GM06990 (cell line): ENCODE measurements around the gene HLA-C.
"Not testable (repeated sequence)": the region's sequence is repeated elsewhere in the genome, so short reads cannot be mapped to it uniquely, and the experiment has no call there.

Source experiments
- DNase-seq: peaks from one replicate; pipeline ENCODE4 v3.0.0-alpha.2; 2011; ENCODE audit not compliant: insufficient read length; ENCODE audit errors: extremely low read depth
- H3K27me3 ChIP-seq: replicated peaks from 2 replicates; pipeline ENCODE4 v1.6.0; 2011; ENCODE audit warnings: low read length; ENCODE audit not compliant: control insufficient read depth, insufficient read depth
- H3K36me3 ChIP-seq: 2 replicates; pipeline ENCODE4 v1.5.1; 2011; ENCODE audit warnings: low read length; ENCODE audit not compliant: control insufficient read depth, insufficient read depth
- H3K4me3 ChIP-seq: replicated peaks from 2 replicates; pipeline ENCODE4 v1.5.1; 2011; ENCODE audit warnings: low read depth, mild to moderate bottlenecking, control low read depth, low read length
- CTCF ChIP-seq: IDR thresholded peaks from 2 replicates; pipeline ENCODE4 v1.5.1; 2011; ENCODE audit warnings: low read length, control low read depth, mild to moderate bottlenecking, inconsistent platforms; ENCODE audit not compliant: insufficient read depth, poor library complexity, severe bottlenecking

Gene HLA-C

GRCh38 chr6:31268836-31269235, 3.1 kb downstream of the HLA-C start:
- no peak overlapping the region; the same call in 1 of the 2 replicates for H3K4me3 ChIP-seq
- DNase-seq: no peak
- H3K36me3 ChIP-seq: peaks cover 24% of the 10 kb centered on the region
- H3K27me3 ChIP-seq: no peaks in the 10 kb centered on the region
- TF ChIP-seq CTCF: no peak

GRCh38 chr6:31268369-31268765, 3.5 kb downstream of the HLA-C start:
- no peak for DNase-seq
- TF ChIP-seq CTCF: no peak

GRCh38 chr6:31267651-31268368, 4.1 kb downstream of the HLA-C start:
- TF ChIP-seq CTCF: no peak
- H3K27me3 ChIP-seq: no peaks in the 10 kb centered on the region
- H3K36me3 ChIP-seq: peaks cover 24% of the 10 kb centered on the region
- no peak for DNase-seq
- no peak overlapping the region for H3K4me3 ChIP-seq

More at GRCh38 chr6:31268369-31268765, 3.5 kb downstream of the HLA-C start:
- Histone ChIP-seq H3K4me3 (no peak overlapping the region), H3K27me3 (no peaks in the 10 kb centered on the region), H3K36me3 (peaks cover 24% of the 10 kb centered on the region)

- Histone ChIP-seq H3K36me3 (peaks cover 24% of the 10 kb centered on the region), H3K4me3 (no peak overlapping the region), H3K27me3 (no peaks in the 10 kb centered on the region)
- DNase-seq: no peak
- TF ChIP-seq CTCF: no peak
These were observed 5.1 kb downstream of the HLA-C start for GRCh38 chr6:31266567-31267360.

- DNase-seq: no peak
- H3K27me3 ChIP-seq: no peaks in the 10 kb centered on the region
- peaks cover 24% of the 10 kb centered on the region for H3K36me3 ChIP-seq
- H3K4me3 ChIP-seq: no peak overlapping the region
- no peak for TF ChIP-seq CTCF
These were observed 6.0 kb downstream of the HLA-C start for GRCh38 chr6:31265926-31266325.

- H3K36me3 ChIP-seq, H3K27me3 ChIP-seq, H3K4me3 ChIP-seq, DNase-seq: not testable (repeated sequence)
These were observed 8.5 kb downstream of the HLA-C start for GRCh38 chr6:31263346-31263933.

- not testable (repeated sequence) for H3K36me3 ChIP-seq, DNase-seq, H3K27me3 ChIP-seq, H3K4me3 ChIP-seq
These were observed 11.9 kb downstream of the HLA-C start for GRCh38 chr6:31259995-31260394.
